D341Med (cell line): ENCODE data around the gene HEXIM2.
"Not testable (repeated sequence)": the region's sequence is repeated elsewhere in the genome, so short reads cannot be mapped to it uniquely, and the experiment has no call there.

ENCODE experiments used
- DNase-seq: peaks from one replicate; pipeline ENCODE4 v3.0.0; 2012; ENCODE audit warnings: low spot score

The HEXIM2 gene, protein sequence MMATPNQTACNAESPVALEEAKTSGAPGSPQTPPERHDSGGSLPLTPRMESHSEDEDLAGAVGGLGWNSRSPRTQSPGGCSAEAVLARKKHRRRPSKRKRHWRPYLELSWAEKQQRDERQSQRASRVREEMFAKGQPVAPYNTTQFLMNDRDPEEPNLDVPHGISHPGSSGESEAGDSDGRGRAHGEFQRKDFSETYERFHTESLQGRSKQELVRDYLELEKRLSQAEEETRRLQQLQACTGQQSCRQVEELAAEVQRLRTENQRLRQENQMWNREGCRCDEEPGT

DNA sequence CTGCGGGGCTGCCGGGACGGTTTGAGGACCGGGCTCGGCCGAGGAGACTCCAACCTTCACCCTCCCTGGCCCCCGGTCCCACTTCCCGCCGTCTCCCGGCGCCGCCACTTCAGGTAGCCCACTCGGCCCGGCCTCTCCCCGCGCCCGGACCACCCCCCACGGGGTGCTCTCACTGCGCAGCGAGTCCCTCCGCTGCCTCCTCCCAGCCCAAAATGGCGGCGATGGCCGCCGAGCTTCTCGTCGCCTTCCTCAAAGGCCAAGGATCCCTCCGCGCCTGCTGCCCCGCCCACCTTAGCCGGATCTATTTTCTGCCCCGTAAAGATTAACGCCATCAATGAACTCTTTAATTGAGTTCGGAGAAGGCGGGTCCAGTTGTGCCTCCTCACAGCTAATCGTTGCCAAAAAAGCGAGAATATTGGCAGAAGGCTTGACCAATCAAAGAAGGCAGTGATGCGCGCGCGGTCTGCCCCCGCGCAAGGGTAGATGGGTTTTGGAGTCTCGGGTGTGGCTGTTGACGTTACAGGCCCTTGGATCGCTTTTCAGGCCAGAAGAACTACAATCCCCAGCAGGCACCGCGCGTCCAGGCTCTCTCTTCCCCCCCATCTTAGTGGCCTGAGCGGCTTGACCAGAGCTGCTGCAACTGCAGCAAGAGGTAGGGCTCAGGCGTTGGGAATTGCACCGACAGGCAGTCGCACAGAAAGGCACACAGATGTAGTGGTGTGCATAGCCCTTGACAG is at the start of gene HEXIM2:
Gene HEXIM2, plus strand, starts transcription at position 588 of the 737 bp plus-strand sequence. CDS start 919 bp downstream, outside the sequence.
- peak; percentile 99 for DNase-seq

DNA sequence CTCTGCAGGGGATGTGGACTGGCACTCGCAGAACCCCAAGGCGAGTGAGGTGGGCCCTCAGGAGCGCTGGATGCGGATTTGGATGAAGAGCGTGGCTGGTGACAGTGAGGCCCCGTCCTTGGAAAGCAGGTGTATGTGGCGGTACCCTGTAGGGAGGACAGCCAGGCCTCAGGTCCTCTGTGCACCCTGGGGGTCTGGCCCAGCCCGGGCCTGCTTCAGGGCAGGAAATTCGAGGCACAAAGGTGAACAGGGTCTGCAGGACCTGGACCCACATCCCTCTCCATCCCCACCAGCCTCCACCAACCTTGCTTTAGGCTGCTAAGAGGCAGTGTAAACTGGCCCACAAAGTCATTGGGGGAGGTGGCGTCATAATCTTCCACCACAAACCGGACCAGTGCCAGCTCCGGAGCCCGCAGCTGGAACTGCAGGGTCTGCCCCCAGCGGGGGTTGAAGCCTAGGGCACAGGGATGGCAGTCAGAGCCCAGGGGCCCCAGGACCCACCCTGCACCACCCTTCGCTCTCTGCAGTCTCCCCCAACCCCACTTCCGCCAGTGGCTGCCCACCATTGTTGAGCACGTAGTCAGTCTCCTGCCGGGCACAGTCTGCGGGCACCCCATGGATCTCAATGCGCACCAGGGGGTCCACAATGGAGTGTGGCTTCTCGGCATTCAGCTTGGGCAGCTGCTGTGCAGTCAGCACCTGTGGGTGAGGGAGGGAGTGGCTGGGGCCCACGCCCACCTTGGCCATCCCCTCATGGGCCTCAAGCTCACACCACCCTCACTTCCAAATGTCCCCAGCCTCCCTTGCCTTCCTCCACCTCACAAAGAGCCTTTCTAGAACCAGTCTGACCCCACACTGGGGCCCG is 48.9 kb upstream of the HEXIM2 start:
- DNase-seq: no peak

DNA sequence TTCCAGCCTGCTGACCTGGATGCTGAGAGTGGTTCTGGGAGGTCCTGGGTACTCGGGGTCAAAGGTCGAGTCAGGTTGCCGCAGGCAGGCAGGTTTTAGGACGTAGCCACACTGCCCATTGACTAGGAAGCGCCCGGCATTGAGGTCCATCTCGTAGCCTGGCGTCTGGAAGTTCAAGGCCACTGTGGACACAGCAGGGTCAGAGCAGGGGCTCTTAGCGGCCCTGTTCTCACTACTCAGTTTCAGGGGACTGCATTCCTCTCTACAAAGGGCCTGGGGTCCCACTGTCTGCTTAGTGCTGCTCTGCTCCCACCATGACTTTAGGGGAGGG is 48.3 kb upstream of the HEXIM2 start:
- no peak for DNase-seq

DNA sequence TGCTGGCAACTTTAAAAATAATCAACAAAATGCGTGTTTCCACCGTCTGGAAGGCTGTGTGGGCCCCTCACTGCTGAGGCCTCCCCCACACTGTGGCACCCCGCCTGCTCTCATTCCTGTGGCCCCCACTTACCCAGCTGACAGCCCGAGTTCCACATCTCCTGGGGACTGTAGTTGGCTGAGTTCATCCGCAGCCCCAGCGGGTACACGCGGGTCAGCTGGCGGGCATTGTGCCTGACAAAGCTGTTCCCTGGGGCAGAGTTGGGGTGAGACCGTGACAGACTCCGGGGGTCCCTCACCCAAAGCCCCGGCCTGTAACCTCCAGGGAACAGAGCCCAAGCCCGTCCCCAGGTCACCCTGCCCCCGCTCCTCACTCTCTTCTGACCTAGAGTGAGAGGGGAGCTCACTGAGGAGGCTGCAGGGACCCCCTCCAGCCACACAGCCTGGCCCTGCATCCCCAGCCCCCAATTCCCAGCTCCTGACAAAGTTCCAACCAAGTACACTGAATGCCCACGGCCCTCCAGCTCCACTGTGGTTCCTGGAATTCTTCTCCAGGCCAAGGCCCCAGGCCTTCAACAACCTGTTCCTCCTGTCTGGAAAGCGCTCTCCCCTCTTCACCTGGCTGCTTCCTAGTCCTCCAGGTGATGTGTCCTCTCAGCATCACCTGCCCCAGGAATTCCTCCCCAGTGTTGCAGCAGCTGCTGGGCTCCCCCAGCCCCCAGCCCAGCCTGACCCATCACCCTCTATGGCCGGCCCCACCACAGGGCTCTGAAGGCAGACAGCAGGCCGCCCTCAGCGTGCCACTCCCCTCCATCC is 47.4 kb upstream of the HEXIM2 start:
- DNase-seq: no peak

DNA sequence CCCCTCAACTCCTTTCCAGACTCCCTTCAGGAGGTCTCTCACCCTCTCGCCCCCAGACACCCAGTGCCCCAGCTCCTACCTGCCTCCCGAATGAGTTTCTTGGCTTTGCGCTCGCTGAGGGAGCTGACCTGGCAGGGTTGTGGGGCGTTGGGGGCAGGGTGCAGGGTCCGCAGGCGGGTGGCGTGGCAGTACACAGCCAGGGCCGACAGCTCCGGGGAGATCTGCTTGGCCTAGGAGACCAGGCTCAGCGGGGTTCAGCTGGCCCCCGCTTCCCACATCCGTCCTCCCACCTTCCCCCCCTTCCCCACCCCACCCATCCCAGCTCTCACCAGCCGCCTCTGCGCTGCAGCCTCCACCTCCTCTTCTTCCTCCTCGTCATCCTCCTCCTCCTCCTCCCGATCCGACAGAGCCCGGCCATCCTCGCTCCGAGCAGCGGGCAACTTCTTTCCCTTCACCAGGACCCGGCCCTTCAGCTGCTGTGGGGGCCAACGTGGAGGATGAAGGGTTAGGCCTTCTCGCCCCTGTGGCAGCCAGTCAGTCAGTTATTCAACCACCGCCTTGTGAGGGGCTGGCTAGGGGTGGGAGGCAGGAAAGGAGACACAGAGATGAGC is 46.6 kb upstream of the HEXIM2 start:
- no peak for DNase-seq

DNA sequence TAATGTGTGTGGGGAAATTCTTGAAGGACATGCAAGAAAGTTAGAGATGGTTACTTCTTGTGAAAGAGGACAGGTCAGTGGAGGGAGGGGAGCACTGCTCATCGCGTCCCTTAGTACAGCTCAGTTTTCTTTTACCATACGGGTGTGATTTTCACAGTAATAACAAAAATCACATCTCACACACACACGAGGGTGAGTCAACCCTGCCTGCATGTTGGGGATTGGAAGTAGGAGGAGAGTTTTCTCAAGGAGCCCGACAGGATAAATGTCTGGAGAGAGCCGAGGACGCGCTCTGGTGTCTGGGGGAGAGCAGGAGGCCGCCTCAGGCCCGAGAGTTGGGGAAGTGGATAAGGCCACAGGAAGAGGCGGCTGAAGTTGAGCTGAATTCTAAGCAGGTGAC is 45.8 kb upstream of the HEXIM2 start:
- no peak for DNase-seq

DNA sequence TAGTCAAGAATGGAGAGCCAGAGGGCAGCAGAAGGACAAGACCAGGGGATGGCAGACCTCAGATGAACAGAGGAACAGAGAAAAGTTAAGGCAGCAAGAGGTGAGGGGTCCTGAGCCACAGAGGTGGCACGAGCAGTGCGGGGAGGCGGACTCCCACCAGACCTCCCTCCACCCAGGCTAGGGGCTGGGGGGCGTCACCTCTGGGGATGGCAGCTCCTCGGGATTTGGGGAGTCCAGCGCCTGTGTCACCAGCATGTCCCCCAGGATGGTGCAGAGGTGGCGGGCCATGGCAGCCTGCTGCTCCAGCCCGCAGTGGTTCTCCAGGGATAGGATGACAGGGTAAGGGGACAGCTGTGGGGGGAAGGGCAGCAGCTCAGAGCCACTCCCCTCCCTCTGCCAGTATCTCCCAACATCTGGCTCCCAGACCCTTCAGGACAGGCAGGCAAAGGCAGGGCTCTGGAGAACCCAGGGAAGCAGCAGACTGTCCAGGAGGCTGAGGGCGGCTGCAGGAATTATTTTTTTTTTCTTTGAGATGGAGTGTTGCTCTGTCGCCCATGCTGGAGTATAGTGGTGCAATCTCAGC is 45.1 kb upstream of the HEXIM2 start:
- no peak for DNase-seq

DNA sequence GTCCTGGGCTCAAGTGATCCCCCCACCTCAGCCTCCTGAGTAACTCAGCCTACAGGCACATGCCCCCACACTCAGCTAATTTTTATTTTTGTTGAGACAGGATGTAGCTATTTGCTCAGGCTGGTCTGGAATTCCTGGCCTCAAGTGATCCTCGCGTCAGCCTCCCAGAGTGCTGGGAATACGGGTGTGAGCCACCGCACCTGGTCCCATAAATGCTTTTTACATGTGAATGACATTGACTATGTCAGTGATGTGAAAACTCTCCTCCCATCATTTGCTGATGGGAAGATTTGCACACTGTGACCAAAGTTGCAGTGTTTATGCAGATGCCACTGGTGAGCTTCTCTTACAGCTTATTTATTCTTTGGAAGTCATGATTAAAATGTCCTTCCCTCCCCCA is 44.3 kb upstream of the HEXIM2 start:
- DNase-seq: no peak

DNA sequence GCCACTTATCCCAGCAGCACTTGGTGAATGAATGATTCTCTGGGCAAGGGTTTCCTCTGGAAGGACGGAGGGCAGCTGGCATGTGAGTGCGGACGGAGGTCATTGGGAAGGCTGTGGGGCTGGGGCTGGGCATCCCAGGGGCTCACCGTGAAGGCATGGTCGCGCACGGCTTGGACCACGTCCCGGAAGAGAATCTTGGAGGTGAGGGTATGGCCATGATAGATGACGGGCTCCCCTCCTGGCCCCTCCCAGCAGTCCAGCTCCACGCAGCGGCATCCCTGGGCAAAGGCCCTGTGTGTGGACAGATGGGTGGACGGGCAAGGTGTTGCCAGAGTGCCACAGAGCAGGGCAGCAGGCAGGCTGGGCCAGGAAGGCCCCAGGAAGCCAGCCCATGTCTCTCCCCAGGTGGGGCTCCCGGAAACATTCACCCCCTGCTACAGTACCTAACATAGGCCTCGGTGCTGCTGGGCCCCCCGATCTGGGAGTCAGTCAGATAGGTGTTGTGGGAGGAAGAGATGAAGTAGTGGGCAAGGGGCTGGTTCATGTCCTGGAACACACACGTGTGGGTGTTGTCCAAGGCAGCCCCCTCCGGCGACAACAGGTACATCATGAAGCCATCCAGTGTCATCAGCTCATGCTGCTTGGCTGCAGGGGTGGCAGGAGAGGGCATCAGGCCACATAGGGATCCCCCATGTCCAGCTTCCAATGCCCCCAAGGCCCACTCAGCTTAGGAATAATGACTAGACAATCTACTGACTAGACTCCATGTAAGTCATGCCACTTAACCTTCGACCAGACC is 43.6 kb upstream of the HEXIM2 start:
- DNase-seq: no peak

DNA sequence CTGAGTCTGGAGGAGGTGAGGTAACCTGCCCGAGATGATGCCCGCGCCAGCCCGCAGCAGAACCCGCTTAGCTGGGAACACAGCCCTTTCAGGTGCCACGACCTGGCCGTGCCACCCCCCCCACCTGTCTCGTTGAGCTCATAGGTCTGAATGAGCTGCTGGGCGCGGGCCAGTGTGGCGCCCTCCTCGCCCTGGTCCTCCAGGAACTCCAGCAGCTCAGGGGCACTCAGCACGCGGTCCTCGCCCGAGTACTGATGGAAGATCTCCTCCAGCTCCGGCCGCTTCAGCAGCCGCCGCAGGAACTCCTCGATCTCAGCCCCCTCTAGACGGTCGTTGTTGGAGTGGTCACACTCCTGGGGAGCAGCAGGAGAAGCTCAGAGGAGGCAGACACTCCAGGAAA is 43.0 kb upstream of the HEXIM2 start:
- no peak for DNase-seq

DNA sequence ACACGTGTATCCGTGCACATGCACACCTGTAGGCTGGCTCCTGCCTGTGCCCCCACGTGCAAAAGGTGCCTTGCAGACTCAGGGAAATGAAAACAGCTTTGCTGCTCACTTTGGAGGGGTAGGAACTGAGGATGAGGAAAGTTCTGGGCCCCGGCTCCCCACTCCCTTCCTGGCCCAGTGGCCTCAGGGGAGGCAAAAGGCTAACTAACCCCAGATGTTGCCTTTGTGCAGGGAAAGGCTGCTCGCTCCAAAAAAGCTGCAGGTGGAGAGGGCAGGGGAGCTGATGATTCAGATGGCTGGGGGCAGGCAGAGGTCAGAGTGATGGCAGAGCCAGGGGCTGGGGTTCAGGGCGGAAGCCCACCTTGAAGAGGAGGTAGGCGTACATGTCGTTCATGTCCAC is 41.7 kb upstream of the HEXIM2 start:
- no peak for DNase-seq

DNA sequence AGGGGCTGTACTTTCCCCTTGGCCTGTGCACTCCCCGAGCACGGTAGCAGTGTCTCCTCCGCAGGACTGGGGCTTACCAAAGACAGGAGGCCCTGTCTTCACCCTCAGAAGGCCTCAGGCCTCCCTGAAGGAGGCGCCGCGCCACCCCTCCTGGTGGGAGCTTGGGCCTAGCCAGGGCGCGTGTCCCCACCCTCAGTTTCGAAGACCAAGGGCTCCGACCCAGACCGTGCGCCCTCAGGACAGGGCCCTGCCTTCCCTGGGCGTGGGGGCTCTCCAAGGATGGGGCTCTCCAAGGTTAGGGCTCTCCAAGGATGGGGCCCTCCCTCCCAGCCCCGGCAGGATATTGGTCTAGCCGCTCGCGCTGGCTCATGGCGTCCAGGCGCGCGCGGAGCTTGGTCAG is 41.1 kb upstream of the HEXIM2 start:
- no peak for DNase-seq

DNA sequence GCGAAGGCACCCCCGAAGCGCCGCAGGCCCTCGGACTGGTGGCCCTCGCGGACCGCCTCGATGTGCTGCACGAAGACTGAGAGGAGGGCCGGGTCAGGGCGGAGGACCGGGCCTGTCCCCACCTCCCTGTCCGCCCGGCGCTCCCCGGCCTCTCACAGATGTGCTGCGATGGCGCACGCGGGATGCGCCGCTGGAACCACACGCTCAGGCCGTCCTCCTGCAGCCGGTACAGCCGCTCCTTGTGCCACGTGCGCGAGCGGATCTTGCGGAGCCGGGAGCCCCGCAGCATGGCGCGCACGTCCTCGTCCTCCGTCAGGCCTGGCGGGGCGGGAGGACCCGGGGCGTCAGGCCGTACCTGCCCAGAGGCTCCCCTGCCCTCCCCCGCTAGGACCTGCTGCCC is 40.6 kb upstream of the HEXIM2 start:
- no peak for DNase-seq

DNA sequence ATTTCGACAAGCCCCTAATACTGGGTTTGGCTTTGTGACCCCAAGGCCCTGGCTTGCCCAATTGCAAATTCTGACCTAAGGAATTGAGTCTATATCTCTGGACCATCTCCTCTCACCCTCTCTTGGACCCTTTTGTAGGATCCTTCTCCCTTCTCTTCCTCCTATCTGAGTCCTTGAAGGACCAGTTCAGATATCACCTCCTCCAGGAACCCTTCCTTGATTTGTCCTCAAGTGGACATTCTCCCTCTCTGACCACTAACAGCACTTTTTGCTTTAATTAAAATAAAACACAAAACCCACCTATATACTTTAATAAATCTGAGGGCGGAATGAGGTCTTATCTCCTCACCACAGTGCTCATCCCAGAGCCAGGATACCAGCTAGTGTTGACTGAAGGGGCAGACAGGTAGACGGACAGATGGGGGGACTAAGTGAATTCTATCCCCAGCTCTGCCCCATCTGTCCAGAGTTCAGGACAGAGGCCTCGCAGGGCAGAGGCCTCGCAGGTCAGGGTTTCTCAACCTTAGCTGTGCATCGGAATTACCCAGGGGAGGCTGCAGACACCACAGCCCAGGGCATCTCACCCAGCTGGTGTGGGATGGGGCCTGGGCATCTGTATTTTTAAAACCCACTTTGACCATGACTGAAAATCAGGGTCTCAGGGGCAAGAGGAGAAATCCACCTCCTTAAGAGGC is 38.5 kb upstream of the HEXIM2 start:
- DNase-seq: no peak

DNA sequence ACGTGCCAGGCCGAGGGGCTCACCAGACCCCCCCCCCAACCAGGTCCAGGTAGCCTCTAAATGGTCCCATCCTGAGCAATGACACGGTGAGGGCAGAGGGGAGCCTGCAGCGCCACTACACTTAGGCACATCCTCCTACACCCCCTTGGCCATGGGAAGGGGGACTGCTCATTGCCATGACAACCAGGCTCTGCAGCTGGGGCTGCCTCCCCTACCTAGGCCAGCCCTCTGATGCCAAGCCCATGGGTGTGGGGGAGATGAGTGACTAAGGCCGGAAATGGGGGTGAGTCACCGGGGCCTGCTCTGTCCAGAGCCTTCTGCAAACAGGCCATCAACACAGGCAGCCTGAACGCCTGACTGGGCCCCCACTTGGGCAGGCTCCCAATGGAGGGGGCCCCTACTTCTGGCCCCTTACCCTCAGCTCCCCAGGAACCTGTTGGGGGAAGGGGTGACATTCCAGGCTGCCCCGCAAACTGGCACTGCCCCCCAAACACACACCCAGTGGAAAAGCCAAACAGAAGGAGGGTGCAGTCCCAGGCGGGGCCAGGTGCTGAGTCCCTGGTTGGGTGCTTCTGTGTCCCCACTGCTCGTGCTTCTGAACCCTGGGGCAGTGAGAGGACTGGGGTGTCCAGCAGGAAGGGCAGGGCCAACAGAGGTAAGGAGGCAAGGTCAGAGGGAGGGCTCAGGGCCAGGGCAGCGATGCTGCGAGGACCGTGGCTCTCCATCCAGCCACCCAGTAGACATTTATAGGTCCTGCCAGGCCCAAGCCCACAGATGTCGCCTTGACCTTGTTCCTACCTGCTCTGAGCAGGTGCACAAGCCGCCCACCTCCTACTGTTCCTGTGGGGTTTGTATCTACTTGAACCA is 37.5 kb upstream of the HEXIM2 start:
- no peak for DNase-seq

DNA sequence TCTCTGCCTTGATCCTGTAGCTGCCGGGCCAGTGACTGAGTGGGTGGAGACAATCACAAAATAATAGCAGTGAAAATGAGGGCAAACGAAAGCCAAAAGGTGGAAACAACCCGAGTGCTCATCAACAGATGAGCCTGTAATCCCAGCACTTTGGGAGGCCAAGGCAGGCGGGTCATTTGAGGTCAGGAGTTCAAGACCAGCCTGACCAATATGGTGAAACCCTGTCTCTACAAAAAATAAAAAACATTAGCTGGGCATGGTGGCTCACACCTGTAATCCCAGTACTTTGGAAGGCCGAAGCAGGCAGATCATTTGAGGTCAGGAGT is 36.9 kb upstream of the HEXIM2 start:
- DNase-seq: not testable (repeated sequence)

DNA sequence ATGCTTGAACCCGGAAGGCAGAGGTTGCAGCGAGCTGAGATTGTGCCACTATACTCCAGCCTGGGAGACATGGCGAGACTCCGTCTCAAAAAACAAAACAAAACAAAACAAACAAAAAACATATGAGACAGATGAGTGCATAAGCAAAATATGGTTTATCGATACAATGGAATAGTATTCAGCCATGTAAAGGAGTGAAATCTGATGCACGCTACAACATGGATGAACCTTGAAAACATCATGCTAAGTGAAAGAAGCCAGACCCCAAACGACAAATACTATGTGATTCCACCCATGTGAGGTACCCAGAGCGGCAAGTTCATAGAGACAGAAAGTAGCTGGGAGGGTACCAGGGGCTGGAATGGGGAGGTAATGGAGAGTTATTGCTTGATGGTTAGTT is 36.2 kb upstream of the HEXIM2 start:
- no peak for DNase-seq

DNA sequence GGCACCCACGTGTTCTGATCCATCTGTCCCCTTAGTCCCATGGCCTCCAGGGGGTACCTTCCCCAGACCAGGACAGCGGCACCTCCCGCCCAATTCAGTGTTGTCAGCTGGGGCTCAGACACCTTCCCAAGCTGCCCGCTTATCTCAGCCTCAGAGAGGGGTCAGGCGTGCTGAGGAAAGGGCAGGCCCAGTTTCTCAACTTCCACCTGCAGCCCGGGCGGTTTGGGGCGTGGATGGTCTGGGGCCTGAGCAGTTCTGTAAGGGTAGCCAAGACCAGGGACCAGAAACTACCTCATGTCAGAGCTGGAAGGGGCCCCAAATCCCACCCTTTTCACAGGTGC is 34.5 kb upstream of the HEXIM2 start:
- DNase-seq: no peak
